Neural progenitor cell (in vitro differentiated cells): ENCODE results near the gene SFI1. TPM values are rescaled to one million over a fixed set of nuclear protein-coding genes. Genes with fewer than 3 reads are reported as not detected.
A peak's percentile ranks its signal among the peaks of the same experiment; 100 is the strongest.

Experiments
- DNase-seq: peaks from one replicate; pipeline ENCODE4 v3.0.0-alpha.2; 2016; ENCODE audit warnings: low spot score
- H2AFZ ChIP-seq: fragments of 200-600 bp; sonication (generic); replicated peaks from 2 replicates; pipeline ENCODE4 v1.6.1; 2016; ENCODE audit warnings: antibody characterized with exemption
- H3F3A ChIP-seq: fragments of 200-600 bp; sonication (generic); 2 replicates; pipeline ENCODE4 v1.6.1; 2016; ENCODE audit warnings: antibody characterized with exemption, low read depth
- H3K27ac ChIP-seq: fragments of 200-600 bp; sonication (generic); 2 replicates; pipeline ENCODE4 v1.5.1; 2016; ENCODE audit warnings: mild to moderate bottlenecking
- H3K27me3 ChIP-seq: fragments of 200-600 bp; sonication (generic); 2 replicates; pipeline ENCODE4 v1.6.1; 2016; ENCODE audit warnings: mild to moderate bottlenecking, moderate library complexity
- H3K36me3 ChIP-seq: fragments of 200-600 bp; sonication (generic); 2 replicates; pipeline ENCODE4 v1.5.1; 2016
- H3K4me1 ChIP-seq: fragments of 200-600 bp; sonication (generic); 2 replicates; pipeline ENCODE4 v1.6.1; 2016; ENCODE audit warnings: mixed run types
- H3K4me2 ChIP-seq: fragments of 200-600 bp; sonication (generic); 2 replicates; pipeline ENCODE4 v1.6.1; 2016
- H3K4me3 ChIP-seq: fragments of 200-600 bp; sonication (generic); 2 replicates; pipeline ENCODE4 v1.5.1; 2016
- H3K79me2 ChIP-seq: fragments of 200-600 bp; sonication (generic); 2 replicates; pipeline ENCODE4 v1.6.1; 2016; ENCODE audit warnings: low read depth
- H3K9ac ChIP-seq: fragments of 200-600 bp; sonication (generic); 2 replicates; pipeline ENCODE4 v1.6.1; 2016
- H3K9me3 ChIP-seq: fragments of 200-600 bp; sonication (generic); 2 replicates; pipeline ENCODE4 v1.5.1; 2016; ENCODE audit warnings: low read depth
- H4K20me1 ChIP-seq: fragments of 200-600 bp; sonication (generic); 2 replicates; pipeline ENCODE4 v1.6.1; 2016; ENCODE audit warnings: low read depth
- H3K27ac Mint-ChIP-seq: 3 replicates; pipeline ENCODE4 v1.8.0; 2021; ENCODE audit warnings: mixed read lengths
- H3K27me3 Mint-ChIP-seq: 2 replicates; pipeline ENCODE4 v1.8.0; 2022; ENCODE audit warnings: low read depth, mild to moderate bottlenecking, inconsistent platforms, moderate library complexity, mixed read lengths; ENCODE audit not compliant: insufficient read depth
- H3K36me3 Mint-ChIP-seq: 3 replicates; pipeline ENCODE4 v1.8.0; 2021; ENCODE audit warnings: mixed read lengths
- H3K4me1 Mint-ChIP-seq: 3 replicates; pipeline ENCODE4 v1.8.0; 2021; ENCODE audit warnings: mixed read lengths
- H3K4me3 Mint-ChIP-seq: 3 replicates; pipeline ENCODE4 v1.8.0; 2021; ENCODE audit warnings: mild to moderate bottlenecking, moderate library complexity, mixed read lengths
- H3K9me3 Mint-ChIP-seq: 3 replicates; pipeline ENCODE4 v1.8.0; 2020; ENCODE audit warnings: mixed read lengths
- CTCF ChIP-seq: fragments of 200-600 bp; sonication (generic); IDR thresholded peaks from 2 replicates; pipeline ENCODE4 v1.5.1; 2017; ENCODE audit warnings: antibody characterized with exemption, mild to moderate bottlenecking
- EZH2 ChIP-seq: fragments of 200-600 bp; sonication (generic); IDR thresholded peaks from 2 replicates; pipeline ENCODE4 v1.6.1; 2017; ENCODE audit warnings: antibody characterized with exemption, mild to moderate bottlenecking, moderate library complexity
- EZH2phosphoT487 ChIP-seq: fragments of 200-600 bp; sonication (generic); IDR thresholded peaks from 2 replicates; pipeline ENCODE4 v1.6.1; 2017; ENCODE audit warnings: antibody characterized with exemption
- total RNA-seq: library from RNA; depleted of rRNA; stranded (reverse); fragments of >200 nt; gene quantifications from 2 replicates; pipeline ENCODE4 v1.2.3, GENCODE V29; 2015; ENCODE audit warnings: low replicate concordance

The SFI1 gene
- total RNA-seq, 1 donor from 2014 or later: 25.0 TPM

- H3K4me1 Mint-ChIP-seq: no peaks in the 10 kb centered on the region
- TF ChIP-seq EZH2phosphoT487: no peak
- TF ChIP-seq CTCF: no peak
- no peak for TF ChIP-seq EZH2
- H3K36me3 Mint-ChIP-seq: peaks cover 13% of the 10 kb centered on the region
- H3K27ac Mint-ChIP-seq: no peak overlapping the region
- Histone ChIP-seq H3K9ac (no peak overlapping the region), H3K4me1 (no peaks in the 10 kb centered on the region), H3K36me3 (no peaks in the 10 kb centered on the region), H3K27ac (no peak overlapping the region), H3K9me3 (no peaks in the 10 kb centered on the region), H3K27me3 (no peaks in the 10 kb centered on the region), H3K4me2 (no peak overlapping the region), H3K4me3 (no peak overlapping the region), H4K20me1 (no peaks in the 10 kb centered on the region), H3K79me2 (no peaks in the 10 kb centered on the region), H2AFZ (no peak overlapping the region), H3F3A (no peaks in the 10 kb centered on the region)
- H3K27me3 Mint-ChIP-seq: no peaks in the 10 kb centered on the region
- no peak for DNase-seq
- no peak overlapping the region for H3K4me3 Mint-ChIP-seq
- no peaks in the 10 kb centered on the region for H3K9me3 Mint-ChIP-seq
Observed at GRCh38 chr22:31574055-31574670, 77.8 kb downstream of the SFI1 start.

- Histone ChIP-seq H3K4me3 (no peak overlapping the region), H3K9ac (no peak overlapping the region), H3K79me2 (no peaks in the 10 kb centered on the region), H3F3A (no peaks in the 10 kb centered on the region), H2AFZ (no peak overlapping the region), H4K20me1 (no peaks in the 10 kb centered on the region), H3K4me1 (no peaks in the 10 kb centered on the region), H3K36me3 (no peaks in the 10 kb centered on the region), H3K27me3 (no peaks in the 10 kb centered on the region), H3K27ac (no peak overlapping the region), H3K4me2 (no peak overlapping the region), H3K9me3 (no peaks in the 10 kb centered on the region)
- peaks cover 13% of the 10 kb centered on the region for H3K36me3 Mint-ChIP-seq
- no peaks in the 10 kb centered on the region for H3K27me3 Mint-ChIP-seq
- no peak for DNase-seq
- TF ChIP-seq CTCF (no peak), EZH2phosphoT487 (no peak), EZH2 (no peak)
- no peaks in the 10 kb centered on the region for H3K9me3 Mint-ChIP-seq
- H3K4me3 Mint-ChIP-seq: no peak overlapping the region
- no peak overlapping the region for H3K27ac Mint-ChIP-seq
- H3K4me1 Mint-ChIP-seq: peaks cover 4% of the 10 kb centered on the region
Observed at GRCh38 chr22:31575190-31575589, 78.9 kb downstream of the SFI1 start.

GRCh38 chr22:31577711-31578110 is 81.4 kb downstream of the SFI1 start:
- no peak for DNase-seq
- no peaks in the 10 kb centered on the region for H3K27me3 Mint-ChIP-seq
- H3K27ac ChIP-seq: no peak overlapping the region

More at GRCh38 chr22:31577711-31578110, 81.4 kb downstream of the SFI1 start:
- peak overlapping the region; percentile 9 for H3K27ac Mint-ChIP-seq
- Histone ChIP-seq H3K36me3 (no peaks in the 10 kb centered on the region), H3K4me3 (no peak overlapping the region), H3K4me1 (no peaks in the 10 kb centered on the region), H3K9ac (no peak overlapping the region), H3K4me2 (no peak overlapping the region), H3K27me3 (no peaks in the 10 kb centered on the region), H3K79me2 (no peaks in the 10 kb centered on the region), H3K9me3 (no peaks in the 10 kb centered on the region), H2AFZ (no peak overlapping the region), H3F3A (no peaks in the 10 kb centered on the region), H4K20me1 (no peaks in the 10 kb centered on the region)
- H3K9me3 Mint-ChIP-seq: no peaks in the 10 kb centered on the region
- TF ChIP-seq EZH2 (no peak), EZH2phosphoT487 (no peak), CTCF (no peak)
- H3K4me1 Mint-ChIP-seq: peaks cover 4% of the 10 kb centered on the region
- H3K4me3 Mint-ChIP-seq: no peak overlapping the region
- H3K36me3 Mint-ChIP-seq: peaks cover 15% of the 10 kb centered on the region
